Neural progenitor cell (in vitro differentiated cells): ENCODE results near the gene ERBIN. TPM values are rescaled to one million over a fixed set of nuclear protein-coding genes. Genes with fewer than 3 reads are reported as not detected.

Experiments
- DNase-seq: peaks from one replicate; pipeline ENCODE4 v3.0.0-alpha.2; 2016; ENCODE audit warnings: low spot score
- H2AFZ ChIP-seq: fragments of 200-600 bp; sonication (generic); replicated peaks from 2 replicates; pipeline ENCODE4 v1.6.1; 2016; ENCODE audit warnings: antibody characterized with exemption
- H3F3A ChIP-seq: fragments of 200-600 bp; sonication (generic); 2 replicates; pipeline ENCODE4 v1.6.1; 2016; ENCODE audit warnings: antibody characterized with exemption, low read depth
- H3K27ac ChIP-seq: fragments of 200-600 bp; sonication (generic); 2 replicates; pipeline ENCODE4 v1.5.1; 2016; ENCODE audit warnings: mild to moderate bottlenecking
- H3K27me3 ChIP-seq: fragments of 200-600 bp; sonication (generic); 2 replicates; pipeline ENCODE4 v1.6.1; 2016; ENCODE audit warnings: mild to moderate bottlenecking, moderate library complexity
- H3K36me3 ChIP-seq: fragments of 200-600 bp; sonication (generic); 2 replicates; pipeline ENCODE4 v1.5.1; 2016
- H3K4me1 ChIP-seq: fragments of 200-600 bp; sonication (generic); 2 replicates; pipeline ENCODE4 v1.6.1; 2016; ENCODE audit warnings: mixed run types
- H3K4me2 ChIP-seq: fragments of 200-600 bp; sonication (generic); 2 replicates; pipeline ENCODE4 v1.6.1; 2016
- H3K4me3 ChIP-seq: fragments of 200-600 bp; sonication (generic); 2 replicates; pipeline ENCODE4 v1.5.1; 2016
- H3K79me2 ChIP-seq: fragments of 200-600 bp; sonication (generic); 2 replicates; pipeline ENCODE4 v1.6.1; 2016; ENCODE audit warnings: low read depth
- H3K9ac ChIP-seq: fragments of 200-600 bp; sonication (generic); 2 replicates; pipeline ENCODE4 v1.6.1; 2016
- H3K9me3 ChIP-seq: fragments of 200-600 bp; sonication (generic); 2 replicates; pipeline ENCODE4 v1.5.1; 2016; ENCODE audit warnings: low read depth
- H4K20me1 ChIP-seq: fragments of 200-600 bp; sonication (generic); 2 replicates; pipeline ENCODE4 v1.6.1; 2016; ENCODE audit warnings: low read depth
- H3K27ac Mint-ChIP-seq: 3 replicates; pipeline ENCODE4 v1.8.0; 2021; ENCODE audit warnings: mixed read lengths
- H3K27me3 Mint-ChIP-seq: 2 replicates; pipeline ENCODE4 v1.8.0; 2022; ENCODE audit warnings: low read depth, mild to moderate bottlenecking, inconsistent platforms, moderate library complexity, mixed read lengths; ENCODE audit not compliant: insufficient read depth
- H3K36me3 Mint-ChIP-seq: 3 replicates; pipeline ENCODE4 v1.8.0; 2021; ENCODE audit warnings: mixed read lengths
- H3K4me1 Mint-ChIP-seq: 3 replicates; pipeline ENCODE4 v1.8.0; 2021; ENCODE audit warnings: mixed read lengths
- H3K4me3 Mint-ChIP-seq: 3 replicates; pipeline ENCODE4 v1.8.0; 2021; ENCODE audit warnings: mild to moderate bottlenecking, moderate library complexity, mixed read lengths
- H3K9me3 Mint-ChIP-seq: 3 replicates; pipeline ENCODE4 v1.8.0; 2020; ENCODE audit warnings: mixed read lengths
- CTCF ChIP-seq: fragments of 200-600 bp; sonication (generic); IDR thresholded peaks from 2 replicates; pipeline ENCODE4 v1.5.1; 2017; ENCODE audit warnings: antibody characterized with exemption, mild to moderate bottlenecking
- EZH2 ChIP-seq: fragments of 200-600 bp; sonication (generic); IDR thresholded peaks from 2 replicates; pipeline ENCODE4 v1.6.1; 2017; ENCODE audit warnings: antibody characterized with exemption, mild to moderate bottlenecking, moderate library complexity
- EZH2phosphoT487 ChIP-seq: fragments of 200-600 bp; sonication (generic); IDR thresholded peaks from 2 replicates; pipeline ENCODE4 v1.6.1; 2017; ENCODE audit warnings: antibody characterized with exemption
- total RNA-seq: library from RNA; depleted of rRNA; stranded (reverse); fragments of >200 nt; gene quantifications from 2 replicates; pipeline ENCODE4 v1.2.3, GENCODE V29; 2015; ENCODE audit warnings: low replicate concordance

The ERBIN gene
- total RNA-seq, 1 donor from 2014 or later: 77.6 TPM

GRCh38 chr5:65978251-65978650, 51.9 kb downstream of the ERBIN start:
- H3K79me2 ChIP-seq: peaks cover 86% of the 10 kb centered on the region

GRCh38 chr5:65981548-65981947, 55.2 kb downstream of the ERBIN start:
- Histone ChIP-seq H3K9ac (no peak overlapping the region), H3K4me3 (no peak overlapping the region), H3K27ac (no peak overlapping the region), H3K27me3 (no peaks in the 10 kb centered on the region), H3K9me3 (peaks cover 4% of the 10 kb centered on the region), H2AFZ (no peak overlapping the region), H3K36me3 (no peaks in the 10 kb centered on the region), H3K4me1 (peaks cover 26% of the 10 kb centered on the region), H3K79me2 (peaks cover 88% of the 10 kb centered on the region), H4K20me1 (peaks cover 52% of the 10 kb centered on the region), H3K4me2 (peak overlapping the region; percentile 14), H3F3A (peaks cover 18% of the 10 kb centered on the region)
- no peaks in the 10 kb centered on the region for H3K27me3 Mint-ChIP-seq
- H3K4me1 Mint-ChIP-seq: peaks cover 6% of the 10 kb centered on the region
- H3K4me3 Mint-ChIP-seq: no peak overlapping the region
- peaks cover 43% of the 10 kb centered on the region for H3K36me3 Mint-ChIP-seq
- TF ChIP-seq EZH2phosphoT487 (peak; percentile 65), CTCF (no peak)
- DNase-seq: peak; percentile 34
- H3K9me3 Mint-ChIP-seq: peaks cover 26% of the 10 kb centered on the region
- no peak overlapping the region for H3K27ac Mint-ChIP-seq

More at GRCh38 chr5:65978251-65978650, 51.9 kb downstream of the ERBIN start:
- Histone ChIP-seq H3K4me2 (no peak overlapping the region), H3K4me1 (peaks cover 15% of the 10 kb centered on the region), H3K4me3 (no peak overlapping the region), H3K27ac (no peak overlapping the region), H3K27me3 (no peaks in the 10 kb centered on the region), H3K9me3 (peaks cover 4% of the 10 kb centered on the region), H3K9ac (no peak overlapping the region), H3K36me3 (no peaks in the 10 kb centered on the region), H2AFZ (no peak overlapping the region), H3F3A (peaks cover 18% of the 10 kb centered on the region), H4K20me1 (peaks cover 19% of the 10 kb centered on the region)
- H3K4me3 Mint-ChIP-seq: no peak overlapping the region
- H3K27ac Mint-ChIP-seq: no peak overlapping the region
- peaks cover 52% of the 10 kb centered on the region for H3K36me3 Mint-ChIP-seq
- no peak for TF ChIP-seq CTCF
- TF ChIP-seq EZH2phosphoT487: no peak
- no peak for TF ChIP-seq EZH2
- no peaks in the 10 kb centered on the region for H3K27me3 Mint-ChIP-seq
- H3K9me3 Mint-ChIP-seq: peaks cover 48% of the 10 kb centered on the region
- no peak for DNase-seq
- H3K4me1 Mint-ChIP-seq: no peaks in the 10 kb centered on the region

GRCh38 chr5:65981969-65982619, 55.7 kb downstream of the ERBIN start:
- Histone ChIP-seq H3K4me3 (no peak overlapping the region), H2AFZ (no peak overlapping the region), H3K9ac (no peak overlapping the region), H3F3A (peaks cover 18% of the 10 kb centered on the region), H3K79me2 (peaks cover 93% of the 10 kb centered on the region), H3K4me2 (peak overlapping the region; percentile 14), H3K4me1 (peaks cover 26% of the 10 kb centered on the region), H3K9me3 (peaks cover 4% of the 10 kb centered on the region), H4K20me1 (peaks cover 52% of the 10 kb centered on the region), H3K27ac (no peak overlapping the region), H3K36me3 (no peaks in the 10 kb centered on the region), H3K27me3 (no peaks in the 10 kb centered on the region)
- peaks cover 6% of the 10 kb centered on the region for H3K4me1 Mint-ChIP-seq
- peaks cover 26% of the 10 kb centered on the region for H3K9me3 Mint-ChIP-seq
- H3K4me3 Mint-ChIP-seq: no peak overlapping the region
- DNase-seq: peak; percentile 7
- TF ChIP-seq EZH2phosphoT487 (no peak), EZH2 (no peak), CTCF (no peak)
- H3K27ac Mint-ChIP-seq: no peak overlapping the region
- no peaks in the 10 kb centered on the region for H3K27me3 Mint-ChIP-seq
- peaks cover 43% of the 10 kb centered on the region for H3K36me3 Mint-ChIP-seq
